ENCODE results near the gene TMEM9.

TMEM9 gene

DNA sequence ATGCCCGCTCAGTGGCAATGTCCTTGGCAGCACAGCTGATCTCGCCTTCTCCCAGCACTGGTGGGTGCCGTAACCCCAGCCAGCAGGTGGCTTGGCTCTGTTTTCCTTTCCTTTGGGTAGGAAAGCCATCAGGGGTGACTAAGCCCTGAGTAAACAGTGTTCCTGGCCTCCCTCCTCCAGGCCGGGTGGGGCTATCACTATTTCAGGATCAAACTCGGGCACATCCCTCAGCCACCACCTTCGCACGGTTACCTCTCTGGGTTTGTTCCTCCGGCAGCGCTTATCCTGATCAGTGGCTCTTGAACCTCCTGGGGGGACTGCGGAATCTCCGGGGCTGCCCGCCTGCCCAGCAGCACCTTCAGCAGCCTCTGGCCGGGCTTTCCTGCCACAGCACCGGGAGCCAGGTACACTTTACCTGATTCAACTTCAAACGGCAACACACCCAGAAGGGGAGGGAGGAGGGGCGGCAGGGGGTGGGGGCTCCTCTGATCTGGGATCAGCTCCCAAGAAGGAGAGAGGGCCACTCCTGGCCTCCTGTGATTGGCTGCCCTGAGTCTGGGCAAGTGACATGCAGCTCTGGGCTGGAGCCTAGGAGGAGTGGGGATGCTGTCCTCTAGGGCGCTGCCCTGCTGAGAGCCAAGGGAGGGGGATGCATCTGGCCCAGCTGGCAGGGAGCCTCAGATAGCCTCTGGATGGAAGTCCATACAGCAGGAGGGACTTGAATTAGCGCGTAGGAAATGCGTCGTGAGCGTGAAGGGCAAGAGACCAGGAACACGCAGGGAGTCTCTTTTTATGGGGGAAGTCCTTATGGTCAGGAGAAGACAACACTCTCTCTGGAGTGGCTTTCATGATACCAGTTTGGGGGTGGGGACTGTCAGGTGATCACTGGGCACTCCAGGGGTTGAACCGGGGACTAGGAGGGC lies 27.2 kb downstream of the TMEM9 start, which contains the start of gene ASCL5:
ASCL5 (minus strand) TSS at position 353 of the 923 bp plus-strand sequence. CDS start 11,812 bp downstream, outside the sequence.
- DNase-seq (ENCODE audit: low read depth in 2 of 2), result no peak

DNA sequence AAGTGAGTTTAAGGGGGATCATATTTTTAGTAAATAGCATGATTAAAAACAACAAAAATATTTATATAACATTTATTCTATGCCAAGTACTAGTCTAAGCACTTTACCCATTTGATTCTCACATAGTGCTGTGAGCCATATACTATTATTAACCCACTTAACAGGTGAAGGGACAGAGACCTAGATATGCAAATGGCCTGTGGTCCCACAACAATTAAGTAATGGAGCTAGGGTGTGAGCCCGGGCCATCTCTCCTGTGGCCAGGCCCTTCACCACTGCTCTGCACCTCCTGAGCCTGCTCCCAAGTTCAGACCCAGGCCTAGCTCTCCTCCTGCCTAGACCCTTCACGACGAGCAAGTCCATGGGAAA lies 27.8 kb downstream of the TMEM9 start:
- DNase-seq (ENCODE audit: low read depth in 2 of 2), result no peak

DNA sequence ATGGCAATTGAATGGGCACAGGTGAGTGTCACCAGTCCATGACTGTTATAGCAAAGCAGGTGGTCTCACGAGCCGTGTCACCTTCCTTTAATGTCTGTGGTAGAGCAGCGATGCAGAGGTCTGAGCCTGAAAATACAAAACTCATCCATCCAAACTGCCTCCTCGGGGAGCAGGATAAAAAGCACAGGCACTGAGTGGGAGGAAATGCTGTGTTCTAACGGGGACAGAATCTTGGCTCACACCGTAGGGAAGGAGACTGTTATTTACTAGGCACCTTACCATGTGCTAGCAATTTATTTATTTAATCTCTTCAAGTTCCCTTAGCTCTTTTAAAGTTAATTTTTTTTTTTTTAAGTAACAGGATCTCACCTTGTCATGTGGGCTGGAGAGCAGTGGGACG lies 28.5 kb downstream of the TMEM9 start:
- no peak for DNase-seq (ENCODE audit: low read depth in 2 of 2)

DNA sequence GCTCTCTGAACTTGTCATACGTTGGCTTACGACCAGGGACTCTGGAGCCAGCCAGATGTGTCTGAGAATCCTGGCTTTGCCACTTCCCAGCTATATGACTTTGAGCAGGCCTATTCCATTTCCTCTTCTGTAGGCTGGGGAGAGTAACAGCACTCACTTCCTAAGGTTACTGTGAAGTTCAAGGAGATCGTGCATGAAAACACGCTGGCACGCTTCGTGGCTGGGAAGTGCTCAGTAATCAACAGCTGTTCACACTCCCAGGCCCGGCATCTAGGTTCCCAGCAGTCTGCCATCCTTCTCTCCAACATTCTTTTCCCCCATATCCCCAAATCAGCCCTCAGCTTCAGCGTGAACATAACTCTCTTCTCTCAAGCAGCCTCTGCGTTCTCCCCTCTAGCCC lies 29.3 kb downstream of the TMEM9 start:
- DNase-seq (ENCODE audit: low read depth in 2 of 2), result no peak

DNA sequence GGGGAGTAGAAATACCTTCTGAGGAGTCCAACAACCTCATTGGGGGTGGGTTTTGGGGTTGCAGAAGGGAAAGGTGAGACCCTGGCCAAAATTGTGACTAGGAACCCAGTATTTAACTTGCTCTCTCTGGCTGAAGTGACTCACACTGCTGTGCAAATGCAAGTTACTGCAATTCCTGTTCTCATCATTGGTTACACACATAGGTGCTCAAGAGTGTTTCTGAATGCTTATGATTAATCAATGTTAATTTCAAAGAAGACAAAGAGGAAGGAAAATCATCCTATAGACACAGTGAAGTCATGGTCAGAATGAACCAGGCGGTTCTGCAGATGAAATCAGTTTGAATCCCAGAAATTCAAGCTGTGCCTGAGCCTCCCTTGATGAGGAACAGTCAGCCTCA lies 30.4 kb downstream of the TMEM9 start:
- DNase-seq (ENCODE audit: low read depth in 2 of 2), result no peak

DNA sequence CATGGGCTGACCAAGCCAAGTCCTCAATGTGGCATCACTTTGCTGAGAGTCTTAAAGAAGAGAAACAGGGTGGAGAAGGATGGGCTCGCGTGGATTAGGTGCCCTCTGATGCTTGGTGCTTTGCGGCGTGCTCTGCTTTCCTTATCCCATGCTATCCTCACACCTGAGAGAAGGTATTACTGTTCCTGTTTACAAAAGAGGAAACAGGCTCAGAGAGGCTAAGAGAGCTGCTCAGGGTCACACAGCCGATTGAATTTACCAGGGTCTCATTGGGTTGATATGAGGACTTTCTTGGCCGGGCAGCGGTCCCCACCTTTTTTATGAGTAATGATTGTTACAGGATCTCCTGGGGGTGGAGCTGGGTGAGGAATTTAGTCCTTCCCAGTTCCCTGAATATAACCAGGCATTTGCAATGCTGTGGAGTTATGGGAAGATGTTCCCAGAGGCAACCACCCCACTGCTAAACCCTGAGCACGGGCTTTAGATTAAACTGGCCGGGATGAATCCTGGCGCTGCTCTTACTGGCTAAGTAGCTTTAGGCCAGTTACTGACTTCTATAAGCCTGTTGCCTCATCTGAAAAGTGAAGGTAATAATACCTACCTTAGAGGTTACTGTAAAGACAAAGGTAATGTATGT lies 31.8 kb downstream of the TMEM9 start:
- no peak for DNase-seq (ENCODE audit: low read depth in 2 of 2)

DNA sequence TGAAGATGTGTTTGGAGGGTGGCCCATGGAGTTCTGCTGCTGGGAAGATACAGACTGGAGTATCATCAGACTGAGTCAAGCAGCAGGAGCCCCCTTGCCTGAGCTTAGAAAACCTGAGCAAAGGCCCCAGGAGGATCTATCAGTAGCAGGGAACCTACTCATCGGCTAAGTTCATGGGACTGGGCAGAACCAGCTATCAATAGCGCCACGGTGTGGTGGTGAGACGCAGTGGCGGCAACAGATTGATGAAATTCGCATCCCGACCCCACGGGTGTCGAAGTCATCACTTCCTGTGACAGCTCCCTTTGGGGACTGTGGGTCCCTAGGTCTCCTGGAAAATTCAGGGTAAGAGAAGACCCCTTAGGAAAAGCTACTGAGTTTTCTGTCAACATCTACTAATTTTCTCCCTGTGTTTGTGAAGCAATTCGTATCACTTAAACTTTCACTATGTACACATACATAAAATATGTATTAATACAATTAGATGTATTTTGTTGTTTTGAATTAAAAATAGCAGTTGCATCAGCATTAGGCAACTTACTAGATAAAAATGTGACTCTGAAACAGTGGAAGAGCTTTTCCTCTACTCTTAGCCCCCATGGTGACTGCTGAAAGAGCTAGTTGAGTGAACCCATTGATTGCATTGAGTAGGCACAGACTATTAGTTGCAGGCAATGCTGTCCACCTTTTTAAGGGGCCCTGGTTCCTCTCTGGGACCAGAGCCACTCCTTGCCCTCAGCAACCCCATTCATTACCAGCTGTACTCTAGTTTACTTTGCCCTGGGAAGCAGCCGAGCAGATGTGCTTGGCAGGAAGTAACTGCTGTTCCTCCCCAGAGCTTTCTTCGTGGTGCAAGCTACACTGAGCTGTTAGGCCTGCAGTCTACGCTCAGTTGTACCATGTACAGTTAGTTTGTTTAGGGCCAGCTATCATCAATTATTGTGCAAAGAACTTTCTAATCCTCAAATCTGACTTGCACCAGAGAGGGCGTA lies 34.8 kb downstream of the TMEM9 start:
- peak; percentile 31 to 33 for DNase-seq (ENCODE audit: low read depth in 2 of 2)

DNA sequence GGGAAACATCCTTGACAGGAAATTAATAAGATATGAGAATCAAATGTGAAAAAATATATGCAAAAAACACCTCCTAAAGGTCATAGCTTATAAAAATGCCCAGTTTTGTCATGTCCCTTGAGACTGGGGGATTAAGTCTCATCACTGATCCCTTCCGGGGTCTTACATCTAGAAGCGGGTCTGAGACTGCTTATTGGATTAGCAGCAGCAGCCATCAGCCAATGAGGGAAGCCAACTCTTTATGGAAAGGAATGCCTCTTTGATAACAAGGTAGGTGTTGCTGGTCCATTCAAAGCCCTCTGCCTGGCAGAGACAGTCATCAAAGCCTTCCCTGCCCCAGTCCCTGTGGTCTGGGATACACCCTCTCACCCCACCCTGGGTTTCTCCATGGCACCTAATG lies 38.2 kb downstream of the TMEM9 start:
- no peak for DNase-seq (ENCODE audit: low read depth in 2 of 2)

DNA sequence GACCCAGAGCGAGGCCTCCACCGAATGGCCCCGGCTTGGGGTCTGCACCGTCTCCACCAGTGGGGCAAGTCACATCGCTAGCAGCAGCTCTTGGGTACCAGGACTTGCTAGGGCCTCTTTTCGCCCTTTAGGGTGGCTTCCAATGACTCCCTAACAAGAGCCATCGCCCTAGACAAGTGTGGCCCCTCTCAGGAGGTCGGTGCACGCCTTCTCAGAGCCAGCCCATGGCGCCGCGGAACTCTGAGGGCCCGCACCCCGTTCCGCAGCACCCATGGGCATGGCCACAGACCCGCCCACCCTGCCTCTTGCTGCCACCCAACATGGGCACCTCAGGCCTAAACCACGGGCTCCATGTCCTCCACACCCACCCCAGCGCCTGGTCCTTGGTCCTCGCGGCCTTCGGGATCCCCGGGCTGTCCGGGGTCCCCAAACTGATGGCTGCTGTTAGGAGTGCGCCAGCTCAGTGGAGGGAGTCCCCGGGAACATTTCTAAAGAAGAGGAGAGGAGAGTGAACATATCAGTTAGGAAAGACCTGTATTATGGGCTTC lies 38.8 kb downstream of the TMEM9 start:
- DNase-seq (ENCODE audit: low read depth in 2 of 2), result no peak

DNA sequence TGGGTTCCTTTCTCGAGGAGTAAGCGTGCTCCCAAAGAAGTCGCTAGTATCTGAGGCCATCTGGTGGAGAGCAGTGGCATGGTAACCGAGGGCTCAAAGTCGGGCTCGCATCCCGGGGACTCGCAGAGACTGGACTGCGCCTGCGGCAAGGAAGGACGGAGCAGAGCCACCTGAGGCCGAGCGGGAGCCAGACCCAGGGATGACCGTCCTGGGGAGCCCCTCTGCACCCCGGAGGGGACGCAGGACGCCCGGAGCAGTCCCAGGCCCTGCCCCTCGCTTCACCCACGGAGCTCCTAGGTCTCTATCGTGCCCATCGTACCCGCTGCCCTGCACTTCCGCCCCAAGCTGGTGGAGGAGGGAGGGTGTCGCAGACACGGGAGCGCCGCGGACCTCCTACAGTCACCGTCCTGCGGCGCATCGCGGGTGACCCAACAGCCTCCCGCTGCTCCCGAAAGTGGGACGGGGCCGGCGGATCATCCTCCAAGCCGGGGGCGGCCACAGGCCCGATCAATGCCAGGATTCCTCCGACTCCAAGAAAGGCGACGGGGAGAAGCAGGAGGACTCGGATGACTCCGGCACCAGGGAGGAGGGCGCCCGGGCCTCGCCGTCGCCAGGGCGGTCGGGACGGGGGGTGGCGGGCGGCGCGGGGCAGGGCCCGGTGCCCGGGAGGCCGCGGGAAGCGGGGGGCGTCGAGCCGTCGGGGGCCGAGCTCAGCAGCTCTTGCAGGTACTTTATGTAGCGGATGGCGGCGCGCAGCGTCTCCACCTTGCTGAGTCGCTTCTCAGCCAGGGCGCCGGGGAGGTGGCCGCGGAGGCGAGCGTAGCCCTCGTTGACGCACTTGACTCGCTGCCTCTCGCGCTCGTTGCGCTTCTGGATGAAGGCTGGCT lies 39.8 kb downstream of the TMEM9 start:
- DNase-seq (ENCODE audit: low read depth in 2 of 2), result peak; percentile 48 to 58

DNA sequence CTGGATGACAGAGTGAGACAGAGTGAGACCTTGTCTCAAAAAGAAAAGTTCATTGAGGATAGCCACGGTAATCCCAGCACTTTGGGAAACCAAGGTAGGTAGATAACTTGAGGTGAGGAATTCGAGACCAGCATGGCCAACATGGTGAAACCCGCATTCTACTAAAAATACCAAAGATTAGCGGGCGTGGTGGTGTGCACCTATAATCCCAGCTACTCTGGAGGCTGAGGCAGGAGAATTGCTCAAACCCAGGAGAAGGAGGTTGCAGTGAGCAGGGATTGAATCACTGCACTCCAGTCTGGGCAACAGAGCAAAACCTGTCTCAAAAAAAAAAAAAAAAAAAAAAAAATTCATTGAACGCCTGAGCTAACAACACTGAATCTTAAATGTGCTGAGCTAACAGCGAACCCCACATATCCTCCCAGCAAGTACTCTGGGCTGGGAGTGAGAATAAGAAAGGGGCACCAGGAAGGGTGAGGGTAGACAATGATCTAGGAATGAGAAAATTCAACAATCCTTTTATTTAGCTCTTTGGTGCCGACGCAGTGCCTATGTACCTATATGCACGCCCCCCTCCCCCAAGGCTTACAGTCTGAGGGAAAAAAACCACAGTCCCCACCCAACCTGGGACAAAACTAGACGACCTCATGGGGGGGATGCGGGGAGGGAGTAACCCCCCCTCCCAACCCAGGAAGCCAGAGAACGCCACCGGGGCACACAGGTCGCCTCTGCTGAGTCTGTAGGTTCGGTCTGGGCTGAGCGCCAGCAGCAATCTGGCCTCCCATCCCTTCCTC lies 40.6 kb downstream of the TMEM9 start:
- no peak for DNase-seq (ENCODE audit: low read depth in 2 of 2)

DNA sequence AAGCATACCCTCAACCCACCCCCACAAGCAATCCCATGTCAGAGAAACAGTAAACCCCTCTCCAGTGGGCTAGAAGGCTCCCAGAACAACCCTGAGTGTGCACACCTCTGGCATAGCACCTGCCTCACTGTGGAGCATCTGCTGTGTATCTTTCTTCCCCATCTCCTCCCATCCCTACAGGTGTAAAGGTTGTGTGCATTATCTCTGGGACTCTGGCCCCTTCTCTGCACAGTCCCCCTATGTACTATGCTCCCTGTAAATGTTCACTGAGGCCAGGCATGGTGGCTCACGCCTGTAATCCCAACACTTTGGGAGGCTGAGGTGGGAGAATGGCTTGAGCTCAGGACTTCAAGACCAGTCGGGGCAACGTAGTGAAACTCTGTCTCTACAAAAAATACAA lies 41.3 kb downstream of the TMEM9 start:
- no peak for DNase-seq (ENCODE audit: low read depth in 2 of 2)

DNA sequence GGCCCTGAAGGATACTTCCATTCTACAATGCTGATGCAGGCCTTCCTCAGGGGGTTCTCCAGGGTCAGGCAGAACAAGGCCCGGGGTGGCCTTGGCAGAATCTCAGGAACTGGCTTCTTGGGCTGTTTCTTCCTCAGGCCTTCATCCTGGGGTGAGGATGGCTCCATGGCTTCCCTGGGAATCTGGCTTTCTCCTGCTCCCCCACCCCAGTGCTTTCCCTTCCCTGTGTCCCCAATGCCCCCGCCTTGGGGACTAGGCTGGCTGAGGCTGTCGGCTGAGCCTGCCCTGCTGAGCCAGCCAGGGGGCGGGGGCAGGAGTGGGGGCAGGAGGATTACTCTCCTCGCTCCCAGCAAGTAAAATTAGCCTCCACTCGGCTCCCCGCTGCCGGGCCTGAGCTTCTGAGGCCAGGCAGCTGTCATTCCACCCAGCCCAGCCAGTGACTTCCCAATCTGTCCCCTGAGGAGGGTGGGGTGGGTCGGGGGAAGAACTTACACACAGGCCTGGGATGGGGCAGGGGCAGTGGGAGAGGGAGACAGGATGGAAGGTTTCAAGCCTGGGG lies 42.0 kb downstream of the TMEM9 start, which contains the start of gene CACNA1S:
CACNA1S (minus strand) TSS at position 254 of the 559 bp plus-strand sequence; CDS start at position 167, 87 bp downstream.
- no peak for DNase-seq (ENCODE audit: low read depth in 2 of 2)

DNA sequence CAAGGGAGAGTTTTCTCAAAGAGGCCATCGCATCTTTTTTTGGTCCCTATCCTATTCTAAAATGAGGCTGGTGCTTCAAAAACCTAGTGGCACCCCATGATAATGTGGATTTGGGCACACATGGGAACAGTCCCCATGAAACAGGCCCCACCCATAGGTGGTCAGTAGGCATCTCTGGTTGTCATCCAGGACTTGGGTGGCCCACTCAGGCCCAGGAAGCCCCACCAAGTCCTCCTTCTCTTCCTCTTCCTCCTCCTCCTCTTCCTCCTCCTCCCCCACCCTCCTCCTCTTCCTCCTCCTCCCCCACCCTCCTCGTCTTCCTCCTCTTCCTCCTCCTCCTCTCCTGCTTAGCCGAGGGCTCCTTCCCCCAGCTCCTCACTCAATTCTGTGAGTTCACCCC lies 42.6 kb downstream of the TMEM9 start:
- DNase-seq (ENCODE audit: low read depth in 2 of 2), result no peak

DNA sequence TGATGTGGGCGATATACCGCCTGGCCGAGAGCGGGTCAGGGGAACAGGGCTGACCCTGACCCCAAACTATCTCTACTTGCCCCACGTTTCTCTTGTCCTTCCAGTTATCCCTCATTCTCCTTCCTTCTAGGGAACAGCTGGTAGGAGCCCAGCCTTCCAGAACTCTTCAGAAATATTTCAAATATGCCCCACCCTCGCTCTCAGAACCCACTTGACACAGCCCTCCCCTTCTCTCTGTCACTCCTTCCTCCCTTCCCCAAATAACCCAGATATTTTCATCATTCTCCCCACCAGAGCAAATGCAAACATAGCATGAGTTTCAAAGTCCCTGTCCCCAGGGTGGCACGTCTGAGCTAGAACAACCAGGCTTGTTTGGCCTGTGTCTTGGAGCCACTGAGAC lies 43.1 kb downstream of the TMEM9 start:
- no peak for DNase-seq (ENCODE audit: low read depth in 2 of 2)

DNA sequence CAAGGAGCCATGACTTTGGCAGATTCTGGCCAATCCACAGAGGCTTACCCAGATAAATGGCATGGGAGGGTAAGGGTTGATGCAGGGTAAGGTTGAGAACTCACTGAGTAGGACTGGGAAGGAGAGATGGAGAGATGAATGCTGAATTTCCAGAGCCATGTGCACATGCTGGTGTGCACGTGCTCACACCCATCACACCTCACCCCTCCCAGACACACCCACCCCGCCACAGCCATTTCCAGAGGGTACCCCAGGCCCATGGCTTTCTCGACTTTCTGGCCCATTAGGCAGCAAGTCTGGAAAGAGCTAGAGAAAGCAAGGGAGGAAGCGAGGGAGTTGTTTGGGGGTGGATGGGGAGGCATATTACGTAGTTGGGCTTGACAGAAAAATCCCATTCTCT lies 43.7 kb downstream of the TMEM9 start:
- DNase-seq (ENCODE audit: low read depth in 2 of 2), result no peak

DNA sequence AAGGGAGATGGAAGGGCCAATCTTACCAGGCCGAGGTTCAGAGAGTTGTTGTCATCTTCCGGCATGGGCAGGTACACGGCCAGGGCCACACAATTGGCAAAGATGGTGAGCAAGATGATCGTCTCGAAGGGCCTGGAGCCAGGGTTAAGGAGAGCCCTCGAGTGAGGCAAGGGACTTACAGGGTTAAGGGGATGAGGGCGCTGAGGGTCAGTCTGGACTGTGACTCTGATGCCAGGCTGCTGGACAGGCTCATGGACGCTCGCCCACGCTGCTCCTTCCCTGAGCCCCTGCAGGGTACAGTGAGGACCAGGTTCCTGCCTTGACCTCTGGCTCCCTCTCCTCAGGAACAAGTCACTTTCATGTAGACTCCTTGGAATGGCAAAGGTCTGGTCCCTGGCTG lies 44.1 kb downstream of the TMEM9 start:
- no peak for DNase-seq (ENCODE audit: low read depth in 2 of 2)

DNA sequence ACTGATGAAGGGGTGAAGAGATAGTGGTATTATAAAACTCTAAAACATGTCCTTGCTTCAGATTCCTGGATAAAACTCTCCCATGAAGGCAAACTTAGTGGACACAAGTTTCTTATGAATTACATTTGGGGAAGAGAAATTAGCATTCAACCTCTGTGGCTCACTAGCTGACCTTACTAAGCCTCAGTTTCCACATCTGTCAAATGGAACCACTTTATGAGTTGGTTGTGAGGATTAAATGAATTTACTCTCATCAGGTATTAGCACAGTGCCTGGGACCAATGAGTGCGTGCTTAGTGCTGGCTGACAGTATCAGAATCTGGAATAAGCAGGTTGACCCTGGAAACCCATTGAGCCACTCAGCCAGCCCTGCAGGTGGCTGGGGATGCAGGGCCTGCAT lies 44.6 kb downstream of the TMEM9 start:
- no peak for DNase-seq (ENCODE audit: low read depth in 2 of 2)

DNA sequence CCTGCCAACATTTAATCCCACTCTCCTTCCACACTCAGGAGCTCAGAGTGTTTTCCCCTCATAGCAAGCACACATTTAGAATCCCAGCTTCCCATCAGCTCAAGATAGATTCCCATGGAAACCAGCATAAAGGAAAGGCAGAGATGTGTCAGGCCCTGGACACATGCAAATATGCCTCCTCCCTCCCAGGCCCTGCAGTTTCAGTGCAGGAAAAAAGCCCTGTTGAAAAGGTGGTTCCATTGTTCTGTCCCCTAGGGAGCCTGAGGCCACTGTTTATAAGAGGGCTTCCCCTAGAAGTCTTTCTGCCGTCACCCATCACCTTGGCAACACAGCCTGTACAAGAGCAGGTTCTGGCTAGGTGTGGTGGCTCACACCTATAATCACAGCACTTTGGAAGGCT lies 45.7 kb downstream of the TMEM9 start:
- no peak for DNase-seq (ENCODE audit: low read depth in 2 of 2)

Data from stimulated activated CD4-positive, alpha-beta T cell treated with anti-CD3 and anti-CD28 coated beads, Interleukin-1b, Interleukin-23, amount 100 ng/mL, for 4 hours (primary cell).